PFSK-1 (cell line): ENCODE measurements around the gene RITA1.

Experiments
- FOXP2 ChIP-seq: optimal IDR thresholded peaks from 2 replicates; pipeline ENCODE3; 2011; ENCODE audit warnings: borderline replicate concordance, control low read depth, inconsistent platforms; ENCODE audit not compliant: insufficient read depth; ENCODE audit errors: extremely low read length, extremely low read depth
- POLR2AphosphoS5 ChIP-seq: IDR thresholded peaks from 2 replicates; pipeline ENCODE4 v1.6.1; 2012; ENCODE audit warnings: low read depth, mild to moderate bottlenecking, control low read depth, low read length, moderate library complexity
- SIN3A ChIP-seq: IDR thresholded peaks from 2 replicates; pipeline ENCODE4 v1.6.1; 2012; ENCODE audit warnings: mild to moderate bottlenecking, low read length, moderate library complexity, borderline replicate concordance; ENCODE audit not compliant: insufficient read depth
- TAF1 ChIP-seq: IDR thresholded peaks from 2 replicates; pipeline ENCODE4 v1.6.1; 2012; ENCODE audit warnings: low read length, control low read depth, borderline replicate concordance; ENCODE audit not compliant: insufficient read depth
- TF ChIP-seq, protein P1 (sequence below), 2 experiments: IDR thresholded peaks; 2 replicates each; pipeline versions ENCODE4 v1.6.1 to v1.8.0; 2011 to 2012; ENCODE audit warnings: low read depth in 2 of 2, low read length in 2 of 2, control low read depth in 1 of 2, inconsistent platforms in 1 of 2, mild to moderate bottlenecking in 1 of 2, moderate library complexity in 1 of 2; ENCODE audit not compliant: insufficient read depth in 1 of 2

RITA1 gene

GRCh38 chr12:113173081-113173698 lies 12.3 kb upstream of the RITA1 start:
- no peak for TF ChIP-seq SIN3A
- TF ChIP-seq FOXP2, result no peak
- TF ChIP-seq POLR2AphosphoS5, result no peak
- no peak for TF ChIP-seq TAF1
- TF ChIP-seq, protein P1, sequence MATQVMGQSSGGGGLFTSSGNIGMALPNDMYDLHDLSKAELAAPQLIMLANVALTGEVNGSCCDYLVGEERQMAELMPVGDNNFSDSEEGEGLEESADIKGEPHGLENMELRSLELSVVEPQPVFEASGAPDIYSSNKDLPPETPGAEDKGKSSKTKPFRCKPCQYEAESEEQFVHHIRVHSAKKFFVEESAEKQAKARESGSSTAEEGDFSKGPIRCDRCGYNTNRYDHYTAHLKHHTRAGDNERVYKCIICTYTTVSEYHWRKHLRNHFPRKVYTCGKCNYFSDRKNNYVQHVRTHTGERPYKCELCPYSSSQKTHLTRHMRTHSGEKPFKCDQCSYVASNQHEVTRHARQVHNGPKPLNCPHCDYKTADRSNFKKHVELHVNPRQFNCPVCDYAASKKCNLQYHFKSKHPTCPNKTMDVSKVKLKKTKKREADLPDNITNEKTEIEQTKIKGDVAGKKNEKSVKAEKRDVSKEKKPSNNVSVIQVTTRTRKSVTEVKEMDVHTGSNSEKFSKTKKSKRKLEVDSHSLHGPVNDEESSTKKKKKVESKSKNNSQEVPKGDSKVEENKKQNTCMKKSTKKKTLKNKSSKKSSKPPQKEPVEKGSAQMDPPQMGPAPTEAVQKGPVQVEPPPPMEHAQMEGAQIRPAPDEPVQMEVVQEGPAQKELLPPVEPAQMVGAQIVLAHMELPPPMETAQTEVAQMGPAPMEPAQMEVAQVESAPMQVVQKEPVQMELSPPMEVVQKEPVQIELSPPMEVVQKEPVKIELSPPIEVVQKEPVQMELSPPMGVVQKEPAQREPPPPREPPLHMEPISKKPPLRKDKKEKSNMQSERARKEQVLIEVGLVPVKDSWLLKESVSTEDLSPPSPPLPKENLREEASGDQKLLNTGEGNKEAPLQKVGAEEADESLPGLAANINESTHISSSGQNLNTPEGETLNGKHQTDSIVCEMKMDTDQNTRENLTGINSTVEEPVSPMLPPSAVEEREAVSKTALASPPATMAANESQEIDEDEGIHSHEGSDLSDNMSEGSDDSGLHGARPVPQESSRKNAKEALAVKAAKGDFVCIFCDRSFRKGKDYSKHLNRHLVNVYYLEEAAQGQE (IDR thresholded peaks at IDR 0.05; ENCODE audit: insufficient read depth in 1 of 2, low read depth in 2 of 2, low read length in 2 of 2), result no peak

- no peak for TF ChIP-seq FOXP2
Measured at GRCh38 chr12:113174461-113175384, 10.8 kb upstream of the RITA1 start.

- TF ChIP-seq FOXP2, result no peak
- no peak for TF ChIP-seq SIN3A
- no peak for TF ChIP-seq POLR2AphosphoS5
- TF ChIP-seq, protein P1 (IDR thresholded peaks at IDR 0.05; ENCODE audit: insufficient read depth in 1 of 2, low read depth in 2 of 2, low read length in 2 of 2), result no peak
- TF ChIP-seq TAF1, result no peak
Measured at GRCh38 chr12:113179023-113179422, 6.5 kb upstream of the RITA1 start.

- TF ChIP-seq TAF1 (no peak), FOXP2 (no peak), SIN3A (no peak), POLR2AphosphoS5 (no peak)
- TF ChIP-seq, protein P1 (IDR thresholded peaks at IDR 0.05; ENCODE audit: insufficient read depth in 1 of 2, low read depth in 2 of 2, low read length in 2 of 2), result no peak
Measured at GRCh38 chr12:113180333-113180732, 5.2 kb upstream of the RITA1 start.

- TF ChIP-seq, protein P1 (IDR thresholded peaks at IDR 0.05; ENCODE audit: insufficient read depth in 1 of 2, low read depth in 2 of 2, low read length in 2 of 2), result no peak
- TF ChIP-seq SIN3A (no peak), POLR2AphosphoS5 (no peak), FOXP2 (no peak), TAF1 (no peak)
Measured at GRCh38 chr12:113181975-113182374, 3.5 kb upstream of the RITA1 start.
